K562 (cell line): ENCODE results near the gene NUP35. TPM values are rescaled to one million over a fixed set of nuclear protein-coding genes. Genes with fewer than 3 reads are reported as not detected.
A peak's percentile ranks its signal among the peaks of the same experiment; 100 is the strongest.

Source experiments
- ATAC-seq: fragments of 200-7000 bp; cut with Tn5 transposase; 3 replicates; pipeline ENCODE4 v1.9.1; 2020; ENCODE audit warnings: moderate library complexity
- BruUV-seq: library from RNA; stranded (reverse); fragments of 400-500 nt; replicated peaks from 2 replicates; lab custom pipeline; 2021; lab: Mats Ljungman, UMichigan
- CTCF ChIA-PET: fragments of 300-600 bp; formaldehyde crosslinking; extraction: SDS; loops from one replicate; lab custom pipeline; 2021; ENCODE audit warnings: low intra/inter-chr PET ratio; lab: Yijun Ruan, JAX
- POLR2A ChIA-PET: fragments of 300-600, 350-650 bp; sonication (Branson Sonifier 250); formaldehyde crosslinking; extraction: SDS; loops from one replicate; lab custom pipeline; 2021; ENCODE audit warnings: antibody characterized with exemption, inconsistent platforms; lab: Yijun Ruan, JAX
- DNase-seq, 4 experiments: peaks; one replicate each; pipeline versions ENCODE4 v3.0.0 to v3.0.0-alpha.2; 2011 to 2018; ENCODE audit warnings: low spot score in 3 of 4, mixed read lengths in 3 of 4; ENCODE audit errors: extremely low read depth in 1 of 4
- FAIRE-seq: peaks from 2 replicates; lab custom pipeline; 2011; peaks lifted over from hg19 to GRCh38; lab: Jason Lieb, UNC
- H2AFZ ChIP-seq: 2 replicates; pipeline ENCODE4 v1.6.0; 2011; ENCODE audit warnings: low read depth, low read length, control low read depth, inconsistent platforms
- H3K27ac ChIP-seq: fragments of 200-600 bp; 3 replicates; pipeline ENCODE4 v1.8.0; 2011; ENCODE audit warnings: low read depth, mild to moderate bottlenecking, control low read depth, inconsistent platforms, low read length, moderate library complexity, mixed read lengths; ENCODE audit errors: extremely low read depth
- H3K27me3 ChIP-seq, 2 experiments: fragments of 300-600 bp in 1 of 2; 2 replicates in 1 of 2; 3 replicates in 1 of 2; pipeline versions ENCODE4 v1.6.0 to v1.8.0; 2011; ENCODE audit warnings: inconsistent platforms in 2 of 2, low read length in 2 of 2, mild to moderate bottlenecking in 1 of 2, mixed read lengths in 1 of 2, moderate library complexity in 1 of 2; ENCODE audit not compliant: control insufficient read depth in 2 of 2, insufficient read depth in 2 of 2
- H3K36me3 ChIP-seq: fragments of 300-600 bp; 3 replicates; pipeline ENCODE4 v1.8.0; 2011; ENCODE audit warnings: mild to moderate bottlenecking, low read length, inconsistent platforms; ENCODE audit not compliant: control insufficient read depth, insufficient read depth
- H3K4me1 ChIP-seq, 2 experiments: fragments of 200-600 bp in 1 of 2; replicated peaks in 1 of 2; 2 replicates in 1 of 2; 3 replicates in 1 of 2; pipeline versions ENCODE4 v1.5.1 to v1.8.0; 2011; ENCODE audit warnings: inconsistent platforms in 2 of 2, low read length in 2 of 2, mild to moderate bottlenecking in 1 of 2, mixed read lengths in 1 of 2, moderate library complexity in 1 of 2; ENCODE audit not compliant: control insufficient read depth in 2 of 2, insufficient read depth in 2 of 2
- H3K4me2 ChIP-seq: 2 replicates; pipeline ENCODE4 v1.6.1; 2011; ENCODE audit warnings: low read length, control low read depth, inconsistent platforms, mixed read lengths; ENCODE audit not compliant: insufficient read depth
- H3K4me3 ChIP-seq: fragments of 200-600 bp; sonication (generic), shearing (Covaris generic); 2 replicates; pipeline ENCODE4 v1.5.1; 2016; ENCODE audit warnings: control low read depth, inconsistent platforms
- H3K79me2 ChIP-seq: fragments of 200-600 bp; 3 replicates; pipeline ENCODE4 v1.8.0; 2011; ENCODE audit warnings: low read length, inconsistent platforms; ENCODE audit not compliant: control insufficient read depth, insufficient read depth
- H3K9ac ChIP-seq, 2 experiments: 2 replicates each; pipeline versions ENCODE4 v1.6.0 to v1.6.1; 2011; ENCODE audit warnings: low read depth in 2 of 2, low read length in 2 of 2, control low read depth in 1 of 2, inconsistent platforms in 1 of 2, mild to moderate bottlenecking in 1 of 2, mixed read lengths in 1 of 2; ENCODE audit not compliant: insufficient read depth in 1 of 2
- H3K9me1 ChIP-seq: one replicate; pipeline ENCODE4 v1.6.0; 2011; ENCODE audit warnings: inconsistent platforms, mild to moderate bottlenecking, low read length, moderate library complexity; ENCODE audit not compliant: control insufficient read depth, insufficient read depth
- H3K9me3 ChIP-seq: replicated peaks from 2 replicates; pipeline ENCODE4 v1.5.1; 2011; ENCODE audit warnings: low read depth, low read length, inconsistent platforms; ENCODE audit not compliant: control insufficient read depth, insufficient read depth
- H4K20me1 ChIP-seq: replicated peaks from 2 replicates; pipeline ENCODE4 v1.6.1; 2011; ENCODE audit warnings: low read length, inconsistent platforms, mixed read lengths; ENCODE audit not compliant: control insufficient read depth, insufficient read depth
- POLR3A ChIP-seq: IDR thresholded peaks from 2 replicates; pipeline ENCODE4 v1.6.1; 2011; ENCODE audit warnings: borderline replicate concordance, mild to moderate bottlenecking, moderate library complexity; ENCODE audit not compliant: insufficient read length, insufficient read depth; ENCODE audit errors: extremely low read depth
- XRCC4 ChIP-seq: IDR thresholded peaks from one replicate; pipeline ENCODE4 v1.6.1; 2011; ENCODE audit not compliant: insufficient read depth, insufficient read length; ENCODE audit errors: extremely low read depth
- ZHX1 ChIP-seq: fragments of 150-350 bp; conservative IDR thresholded peaks from 2 replicates; pipeline ENCODE4 v1.6.1; 2014; ENCODE audit warnings: low read length
- WGBS: fragments of 100-300 bp; shearing (Covaris generic); methylation state at CpG from one replicate; pipeline ENCODE4 v1.1.6; 2016; ENCODE audit warnings: low coverage, mixed read lengths; ENCODE audit not compliant: insufficient coverage; ENCODE audit errors: missing lambda C conversion rate; 5-methylcytosine and 5-hydroxymethylcytosine counted together
- in situ Hi-C: fragments of 300-500 bp; cut with MboI; formaldehyde crosslinking; loops from 4 replicates; pipeline ENCODE4 v1.15.0; 2018; ENCODE audit warnings: inconsistent platforms, mixed read lengths
- intact Hi-C: fragments of 100-400 bp; cut with micrococcal nuclease; formaldehyde crosslinking; loops from 2 replicates; pipeline ENCODE4 v1.14.2; 2022
- polyA plus RNA-seq, 8 experiments: library from polyadenylated mRNA; depleted of rRNA in 4 of 8; stranded (reverse) in 5 of 8; unstranded in 3 of 8; fragments of >200 nt; fragmentation: Nextera tagmentation in 2 of 8; fragmentation: Illumina TruSeq in 1 of 8; extraction: Ambion mirVana in 2 of 8; extraction: Trizol in 1 of 8; gene quantifications; 2 replicates each; pipeline versions ENCODE4 v1.2.1 to v1.2.3, GENCODE V29; 2011 to 2014; ENCODE audit warnings: inconsistent platforms in 1 of 8, missing spikeins in 1 of 8
- total RNA-seq, 7 experiments: library from RNA; depleted of rRNA in 6 of 7; stranded (reverse); fragments of >200 nt in 6 of 7; fragmentation: Illumina TruSeq in 2 of 7; extraction: Trizol in 2 of 7; gene quantifications; 2 replicates each; pipeline versions ENCODE4 v1.2.1 to v1.2.3, GENCODE V29; 2011 to 2021; ENCODE audit warnings: low replicate concordance in 1 of 7

Gene NUP35
- total and polyA plus RNA-seq, 9 of the 15 experiments (the other 6 are each of a cell fraction or from before 2014, with no cell fraction given), result 24.5 to 78.2 (median 51.1) TPM

DNA sequence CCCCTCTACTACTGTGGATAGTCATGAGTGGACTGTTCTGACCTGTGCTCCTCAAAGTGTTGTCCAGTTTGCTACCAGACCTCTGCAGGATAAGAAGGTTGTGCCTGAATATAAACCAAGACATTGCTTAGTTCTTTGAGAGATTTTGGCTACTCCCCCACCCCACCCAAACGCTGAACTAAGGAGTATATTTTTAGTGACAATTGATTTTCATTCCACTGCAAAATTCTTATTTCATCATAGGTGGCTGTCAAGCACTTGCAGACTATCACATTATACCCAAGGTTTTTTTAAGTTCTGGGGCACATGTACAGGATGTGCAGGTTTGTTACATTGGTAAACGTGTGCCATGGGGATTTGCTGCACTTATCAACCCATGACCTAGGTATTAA is 32.3 kb upstream of the NUP35 start:
- Histone ChIP-seq H3K9ac (no peak overlapping the region), H3K4me2 (no peak overlapping the region), H4K20me1 (no peaks in the 10 kb centered on the region), H3K36me3 (no peaks in the 10 kb centered on the region), H3K9me3 (no peaks in the 10 kb centered on the region), H3K27ac (no peak overlapping the region), H3K9me1 (no peaks in the 10 kb centered on the region), H2AFZ (0 out of 2 replicates have a peak overlapping the region, but pooled peaks have one; percentile 1), H3K4me3 (no peak overlapping the region), H3K79me2 (no peaks in the 10 kb centered on the region), H3K4me1 (peaks cover 0 to 4% of the 10 kb centered on the region in 2 experiments; a peak in 2 of 5 replicates), H3K27me3 (no peaks in the 10 kb centered on the region)
- ChIA-PET POLR2A (interaction anchor here (1.1 kb wide), 1 partner anchor 16 kb away, joined by 5 read pairs; no protein-coding TSS in a partner anchor), CTCF (no interaction called here)
- FAIRE-seq (no peak), DNase-seq (no peak), ATAC-seq (no peak)
- WGBS, result 59% methylated on average over 2 of the region's 2 CpGs
- no TSS peak for BruUV-seq
- in situ Hi-C loops (no loop called here), intact Hi-C loops (loop anchor here (10.0 kb wide), 1 partner anchor 327 kb away; no protein-coding TSS in a partner anchor)
- no peak for TF ChIP-seq POLR3A
- TF ChIP-seq ZHX1, result no peak
- TF ChIP-seq XRCC4, result no peak
